Metanephros (tissue), 1 donor: ENCODE measurements around the gene NCF1. TPM values are rescaled to one million over a fixed set of nuclear protein-coding genes. Genes with fewer than 3 reads are reported as not detected.

Source experiments
- total RNA-seq: library from RNA; depleted of rRNA; stranded (reverse); fragments of >200 nt; gene quantifications from one replicate; pipeline ENCODE4 v1.2.3, GENCODE V29; 2014

Gene NCF1
- 6.5 TPM for total RNA-seq

GRCh38 chr7:74773760-74774750 is at the start of gene NCF1:
TSS of gene NCF1 (plus strand) at chr7:74774011. CDS start at chr7:74774032, 21 bp downstream.

Other genes starting within 250 kb of the NCF1 start
- gene GTF2I, start 116.3 kb upstream of the NCF1 start, total RNA-seq = 285 TPM
- 18.9 TPM for gene GTF2IRD2, start 77.6 kb downstream of the NCF1 start, total RNA-seq
- 24.0 TPM for gene CASTOR2, start 190.7 kb downstream of the NCF1 start, total RNA-seq